PFSK-1 (cell line): ENCODE results near the gene COMT.

Experiments
- POLR2AphosphoS5 ChIP-seq: IDR thresholded peaks from 2 replicates; pipeline ENCODE4 v1.6.1; 2012; ENCODE audit warnings: low read depth, mild to moderate bottlenecking, control low read depth, low read length, moderate library complexity
- REST ChIP-seq, 2 experiments: IDR thresholded peaks; 2 replicates each; pipeline versions ENCODE4 v1.6.1 to v1.8.0; 2011 to 2012; ENCODE audit warnings: low read depth in 2 of 2, low read length in 2 of 2, control low read depth in 1 of 2, inconsistent platforms in 1 of 2, mild to moderate bottlenecking in 1 of 2, moderate library complexity in 1 of 2; ENCODE audit not compliant: insufficient read depth in 1 of 2
- SIN3A ChIP-seq: IDR thresholded peaks from 2 replicates; pipeline ENCODE4 v1.6.1; 2012; ENCODE audit warnings: mild to moderate bottlenecking, low read length, moderate library complexity, borderline replicate concordance; ENCODE audit not compliant: insufficient read depth
- TAF1 ChIP-seq: IDR thresholded peaks from 2 replicates; pipeline ENCODE4 v1.6.1; 2012; ENCODE audit warnings: low read length, control low read depth, borderline replicate concordance; ENCODE audit not compliant: insufficient read depth

GRCh38 chr22:19896665-19897355, 44.8 kb upstream of the COMT start:
- TF ChIP-seq TAF1 (no peak), REST (IDR thresholded peaks at IDR 0.05; ENCODE audit: insufficient read depth in 1 of 2, low read depth in 2 of 2, low read length in 2 of 2) (no peak), POLR2AphosphoS5 (no peak), SIN3A (no peak)
